Stimulated activated CD8-positive, alpha-beta memory T cell treated with anti-CD3 and anti-CD28 coated beads, Interleukin-7, amount 100 ng/mL, for 48 hours (primary cell): Measurements from ENCODE around the gene LAP3.
"Not testable (repeated sequence)": the region's sequence is repeated elsewhere in the genome, so short reads cannot be mapped to it uniquely, and the experiment has no call there.

ENCODE experiments used
- DNase-seq, 2 donors: peaks; one replicate each; pipeline ENCODE4 v3.0.0-alpha.2; 2020; ENCODE audit warnings: low read depth in 1 of 2; ENCODE audit errors: extremely low read depth in 1 of 2

The LAP3 gene

DNA sequence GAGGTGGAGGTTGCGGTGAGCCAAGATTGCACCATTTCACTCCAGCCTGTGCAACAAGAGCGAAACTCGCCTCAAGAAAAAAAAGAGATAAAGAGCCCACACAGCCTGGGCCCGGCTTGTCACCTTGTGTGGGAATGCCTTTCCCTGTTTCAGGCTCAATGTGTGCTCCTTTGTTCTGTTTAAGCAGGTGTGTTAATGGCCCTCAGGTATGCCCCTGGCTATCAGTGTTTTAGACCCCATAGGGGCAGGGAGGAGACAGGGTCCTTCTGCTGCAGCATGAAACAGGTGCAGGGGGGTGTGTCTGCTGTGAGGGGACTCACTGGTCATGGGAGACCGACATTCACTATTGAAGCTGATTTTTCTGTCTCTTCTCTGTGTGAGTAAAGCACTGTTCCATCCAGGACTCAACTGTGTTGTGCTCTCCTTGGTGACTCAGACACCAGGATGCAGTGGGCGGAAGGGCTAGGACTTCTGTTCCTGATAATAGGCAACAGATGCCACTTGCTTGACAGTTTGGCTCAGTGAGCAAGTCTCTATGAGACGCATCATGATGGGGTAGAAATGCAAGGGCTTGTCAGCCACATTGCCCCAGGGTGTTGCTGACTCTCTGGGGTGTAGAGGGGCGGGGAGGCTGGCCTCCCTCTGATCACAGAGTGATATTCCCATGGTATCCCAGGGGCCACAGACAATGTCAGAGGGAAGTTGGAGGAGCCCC, 15.6 kb upstream of the LAP3 start:
- DNase-seq, result no peak

DNA sequence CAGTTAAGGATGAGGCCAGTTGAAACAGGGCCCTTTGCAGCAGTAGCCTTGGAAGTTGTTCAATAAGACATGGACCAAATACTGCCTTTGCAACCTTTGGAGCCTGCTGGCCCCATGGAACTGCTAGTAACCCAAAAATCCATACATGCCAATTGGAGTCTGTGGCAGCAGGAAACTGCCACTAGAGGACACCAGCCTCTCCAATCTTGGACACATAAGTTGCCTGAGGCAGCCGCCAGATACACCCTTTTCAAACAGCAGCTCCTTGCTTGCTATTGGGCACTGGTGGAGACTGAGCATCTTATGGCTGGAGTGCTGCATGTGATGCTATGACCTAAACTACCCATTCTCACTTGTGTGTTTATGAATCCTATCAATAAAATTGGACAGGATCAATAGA, 14.8 kb upstream of the LAP3 start:
- DNase-seq, result no peak

DNA sequence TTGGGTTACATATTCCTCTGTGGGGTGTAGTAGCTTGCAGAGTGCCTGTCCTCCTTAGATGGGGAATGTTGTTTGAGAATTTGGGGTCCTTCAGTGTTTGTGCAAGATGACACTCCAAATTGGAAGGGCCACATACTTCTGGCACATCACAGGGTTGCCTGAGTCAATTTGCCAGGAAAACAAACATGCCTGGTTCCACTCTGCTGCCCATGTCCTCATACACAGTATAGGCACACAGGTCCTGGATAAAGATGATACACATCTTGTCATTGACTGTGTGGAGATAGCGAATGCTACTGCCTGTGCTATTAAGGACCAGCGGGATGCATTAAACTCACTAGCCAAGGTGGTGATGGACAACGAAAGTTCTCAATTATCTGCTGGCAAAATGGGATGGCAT, 11.2 kb upstream of the LAP3 start:
- DNase-seq, result no peak

DNA sequence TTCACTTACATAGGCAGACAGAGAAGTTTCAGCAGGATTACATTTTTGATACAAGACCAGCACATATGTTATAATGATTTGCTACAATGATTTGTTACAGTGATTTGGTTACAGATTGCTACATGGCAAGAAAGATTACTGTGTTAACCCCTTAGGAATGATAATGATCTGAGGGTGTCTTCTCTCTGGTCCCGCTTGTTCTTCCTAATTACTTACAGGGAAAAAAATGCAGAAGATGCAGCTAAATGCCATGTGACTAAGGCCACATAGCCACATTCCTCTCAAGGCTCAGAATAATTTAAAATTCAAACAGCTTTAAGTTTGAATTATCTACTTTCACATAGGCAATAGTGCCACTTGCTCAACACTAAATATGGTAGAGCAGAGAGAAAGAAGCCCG, 9.7 kb upstream of the LAP3 start:
- DNase-seq, result no peak

DNA sequence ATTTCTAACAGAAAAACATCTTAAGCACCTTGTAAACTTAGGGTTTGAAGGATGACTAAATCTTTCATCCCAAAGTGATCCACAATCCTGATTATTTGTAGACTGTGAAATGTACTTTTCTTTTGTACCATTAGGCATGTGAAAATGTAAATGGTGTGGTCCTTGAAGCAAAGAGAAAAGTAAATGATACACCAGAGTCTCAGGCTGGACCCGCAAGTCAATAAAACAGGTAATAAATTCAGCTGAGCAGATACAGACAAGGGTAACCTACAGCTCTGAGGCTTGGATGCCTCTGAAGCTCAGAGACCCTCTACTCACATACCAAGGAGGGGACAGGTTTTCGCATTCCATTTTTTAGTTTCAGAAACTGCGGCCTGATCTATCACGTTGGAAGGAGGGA, 2.8 kb upstream of the LAP3 start:
- DNase-seq, result no peak

DNA sequence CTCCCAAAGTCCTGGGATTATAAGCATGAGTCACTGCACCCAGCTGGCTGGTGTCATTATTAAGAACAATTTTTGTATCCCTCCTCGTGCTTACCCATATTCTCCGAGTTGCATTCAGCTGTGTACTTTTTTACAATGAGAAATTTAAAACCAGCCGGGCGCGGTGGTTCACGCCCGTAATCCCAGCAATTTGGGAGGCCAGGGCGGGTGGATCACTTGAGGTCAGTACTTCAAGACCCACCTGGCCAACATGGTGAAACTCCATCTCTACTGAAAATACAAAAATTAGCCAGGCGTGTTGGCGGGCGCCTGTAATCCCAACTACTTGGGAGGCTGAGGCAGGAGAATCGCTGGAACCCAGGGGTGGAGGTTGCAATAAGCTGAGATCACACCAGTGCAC, 1.8 kb upstream of the LAP3 start:
- DNase-seq, result not testable (repeated sequence)

DNA sequence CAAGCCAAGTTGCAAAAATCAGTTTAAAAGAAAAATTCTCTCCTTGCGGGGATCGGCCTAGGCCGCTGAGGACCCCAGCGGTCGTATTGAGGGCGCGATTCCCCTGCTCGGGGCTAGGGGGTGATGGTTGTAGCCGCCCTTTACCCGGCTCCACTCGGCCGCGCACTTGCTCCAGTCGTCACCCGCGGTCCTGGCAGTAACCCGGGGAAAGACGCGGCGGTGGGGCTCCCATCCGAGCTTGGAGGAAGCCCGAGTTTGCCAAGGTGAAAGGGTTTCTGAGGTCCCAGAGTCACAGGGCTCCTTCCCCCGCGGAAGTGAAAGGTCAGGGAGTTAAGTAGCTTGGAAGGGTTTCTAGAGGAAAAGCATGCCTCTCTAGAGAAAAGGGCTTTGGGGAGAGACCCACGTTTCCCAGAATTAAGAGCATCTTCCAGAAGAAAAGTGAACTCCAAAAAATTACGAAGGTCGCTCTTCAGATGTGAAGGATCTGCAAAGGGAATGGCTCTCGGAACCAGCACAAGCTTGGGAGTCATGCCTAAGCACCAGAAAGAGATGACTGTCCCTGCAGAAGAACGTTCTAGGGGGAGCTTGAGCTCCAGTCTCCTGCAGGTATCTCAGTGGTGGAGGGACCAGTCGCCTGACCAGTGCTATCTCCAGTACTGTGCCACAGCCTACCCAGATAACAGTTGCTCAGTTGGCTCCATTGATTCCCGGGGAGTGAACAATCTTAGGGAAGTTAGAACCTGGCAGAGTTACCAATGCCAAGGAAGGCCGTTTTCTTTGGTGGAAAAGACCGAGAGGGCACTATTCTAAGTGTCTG, 875 bp downstream of the LAP3 start:
- DNase-seq, result peak in 1 of 2 donors; percentile 7

DNA sequence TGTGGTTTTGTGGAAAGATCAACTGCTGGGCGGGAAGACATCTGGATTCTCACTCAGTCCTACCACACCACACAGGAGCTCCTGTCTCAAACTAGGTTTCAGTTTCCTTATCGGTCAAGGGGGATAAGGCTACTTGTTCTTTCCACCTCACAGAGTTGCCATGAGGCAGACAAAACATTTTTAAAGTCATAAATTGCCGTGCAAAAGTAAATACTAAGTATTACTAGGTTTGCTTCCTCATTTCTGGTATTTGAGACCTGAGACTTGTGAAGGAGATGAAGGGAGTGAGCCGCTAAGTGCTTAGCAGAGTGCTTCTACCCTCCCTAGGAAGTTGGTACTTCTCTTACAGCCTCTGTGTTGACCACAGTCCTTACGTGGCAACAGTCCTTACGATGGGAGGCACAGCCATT, 1.5 kb downstream of the LAP3 start:
- DNase-seq, result no peak

DNA sequence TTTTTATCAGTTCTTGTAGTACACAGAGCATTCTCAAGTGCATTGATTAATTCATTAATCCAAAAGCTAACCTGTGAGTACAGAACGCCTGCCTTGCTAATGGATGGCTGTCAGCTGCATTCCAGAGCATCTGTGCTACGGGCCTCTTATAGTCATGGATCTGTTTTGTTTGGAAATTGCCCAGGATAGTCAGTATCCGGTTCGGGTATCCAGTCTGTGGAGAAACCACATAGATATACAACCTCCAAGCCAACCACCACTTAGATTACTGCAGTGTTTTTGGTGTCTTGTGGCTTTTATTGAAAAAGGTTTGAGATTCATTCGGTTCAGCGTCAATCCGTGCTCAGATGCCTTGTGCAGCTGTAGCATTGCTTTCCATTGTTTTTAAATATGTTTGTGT, 4.0 kb downstream of the LAP3 start:
- no peak for DNase-seq

DNA sequence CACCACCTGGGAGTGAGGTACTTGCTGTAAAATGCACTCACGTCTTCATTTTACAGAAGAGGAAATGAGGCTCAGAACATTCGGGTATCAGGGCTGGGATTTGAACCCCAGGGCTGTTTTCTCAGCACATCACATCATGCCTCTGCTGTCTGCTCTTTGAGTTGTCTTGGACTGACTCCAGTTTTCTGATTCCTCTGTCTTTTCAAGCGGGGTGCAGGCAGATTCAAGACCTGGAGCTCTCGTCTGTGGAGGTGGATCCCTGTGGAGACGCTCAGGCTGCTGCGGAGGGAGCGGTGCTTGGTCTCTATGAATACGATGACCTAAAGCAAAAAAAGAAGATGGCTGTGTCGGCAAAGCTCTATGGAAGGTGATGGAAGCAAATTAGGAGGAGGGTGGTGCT, 6.3 kb downstream of the LAP3 start:
- no peak for DNase-seq

DNA sequence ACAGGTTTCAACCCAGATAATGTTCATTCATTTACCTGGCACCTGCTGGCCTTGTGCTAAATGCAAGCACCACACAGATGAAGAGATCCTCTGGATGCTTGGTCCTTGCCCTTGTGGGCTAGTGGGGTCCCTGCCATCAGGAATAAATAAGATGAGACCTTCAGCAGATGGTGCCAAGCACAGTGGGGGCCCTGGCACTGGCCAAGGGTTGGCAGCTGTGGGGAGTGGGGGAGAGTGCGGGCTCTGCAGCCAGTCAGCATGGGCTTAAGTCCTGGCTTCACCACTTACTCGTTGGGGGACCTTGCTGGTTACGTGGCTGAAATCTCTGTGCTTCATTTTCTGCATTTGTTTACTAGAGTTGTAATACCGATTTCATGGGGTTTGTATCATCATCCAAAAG, 6.9 kb downstream of the LAP3 start:
- no peak for DNase-seq

DNA sequence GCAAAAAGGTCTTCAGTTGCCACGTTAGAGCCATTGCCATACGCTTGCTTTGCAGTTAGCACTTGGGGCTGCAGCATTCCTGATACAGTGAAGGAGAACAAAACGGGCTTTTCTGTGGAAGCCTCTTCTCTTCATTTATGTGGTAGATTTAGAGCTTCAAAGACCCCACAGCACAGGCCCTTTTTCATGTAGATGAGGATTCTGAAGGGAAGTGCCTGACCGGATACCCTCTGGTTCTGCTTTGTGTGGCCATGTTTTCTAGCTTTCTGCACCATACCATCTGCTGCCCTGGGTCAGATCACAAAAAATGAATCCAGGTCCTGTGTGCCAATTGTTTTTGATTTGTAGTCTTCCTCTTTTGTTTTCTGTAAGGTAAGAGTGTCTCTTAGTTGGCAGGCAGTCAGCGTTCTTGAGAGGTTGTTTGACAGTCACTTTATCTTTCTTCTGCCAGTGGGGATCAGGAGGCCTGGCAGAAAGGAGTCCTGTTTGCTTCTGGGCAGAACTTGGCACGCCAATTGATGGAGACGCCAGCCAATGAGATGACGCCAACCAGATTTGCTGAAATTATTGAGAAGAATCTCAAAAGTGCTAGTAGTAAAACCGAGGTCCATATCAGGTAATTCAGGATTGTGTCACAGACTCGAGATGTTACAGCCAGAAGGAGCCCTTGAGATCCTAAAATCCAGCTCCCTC, 7.7 kb downstream of the LAP3 start:
- DNase-seq, result no peak

DNA sequence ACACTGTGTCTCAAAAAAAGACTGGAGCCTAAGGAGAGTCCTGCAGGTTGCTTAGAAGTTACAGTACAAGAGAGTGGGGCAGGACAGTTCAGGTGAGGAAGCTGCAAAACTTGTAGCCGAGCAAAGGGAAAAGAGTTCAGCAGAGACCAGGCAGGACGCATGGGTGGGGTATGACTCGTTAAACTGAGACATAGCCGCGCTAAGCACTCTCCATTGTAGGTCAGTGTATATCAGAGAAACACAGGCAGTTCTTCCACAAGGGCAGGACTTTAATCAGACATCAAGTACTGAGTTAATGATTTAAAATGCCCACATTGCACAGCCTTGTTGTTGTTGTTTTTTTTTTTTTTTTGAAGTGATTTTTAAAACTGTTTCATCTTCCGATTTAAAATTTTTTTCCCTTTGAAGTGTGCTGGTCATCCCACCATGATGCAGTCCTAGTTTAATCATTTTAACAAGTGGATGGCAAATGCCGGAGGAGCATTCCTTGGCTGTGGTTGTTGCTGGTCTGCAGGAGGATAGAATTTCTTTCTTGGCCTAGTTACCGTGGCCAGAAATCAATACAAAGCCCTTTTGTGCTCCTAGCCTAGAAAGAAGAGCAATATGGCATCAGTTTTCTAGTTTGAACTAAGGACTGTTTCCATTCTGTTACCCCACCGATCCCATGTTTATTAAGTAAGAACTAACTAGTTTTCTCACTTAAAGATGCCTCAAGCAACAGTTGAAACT, 10.3 kb downstream of the LAP3 start:
- DNase-seq, result no peak

DNA sequence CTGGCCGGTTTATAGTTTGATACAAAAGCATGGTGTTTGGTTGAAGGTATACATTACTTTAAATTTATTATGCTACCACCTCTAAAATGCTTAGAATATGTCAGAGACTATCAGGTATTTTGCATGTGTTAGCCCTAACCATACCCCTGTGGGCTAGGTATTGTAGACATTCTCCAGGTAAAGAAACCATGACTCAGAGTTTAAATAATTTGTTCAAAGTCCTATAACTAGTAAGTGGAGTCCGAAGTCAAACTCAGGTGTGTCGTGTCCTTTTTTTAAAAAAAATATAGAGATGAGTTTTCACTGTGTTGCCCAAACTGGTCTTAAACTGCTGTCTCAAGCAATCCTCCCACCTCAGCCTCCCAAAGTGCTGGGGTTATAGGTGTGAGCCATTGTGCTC, 12.4 kb downstream of the LAP3 start:
- DNase-seq, result no peak

DNA sequence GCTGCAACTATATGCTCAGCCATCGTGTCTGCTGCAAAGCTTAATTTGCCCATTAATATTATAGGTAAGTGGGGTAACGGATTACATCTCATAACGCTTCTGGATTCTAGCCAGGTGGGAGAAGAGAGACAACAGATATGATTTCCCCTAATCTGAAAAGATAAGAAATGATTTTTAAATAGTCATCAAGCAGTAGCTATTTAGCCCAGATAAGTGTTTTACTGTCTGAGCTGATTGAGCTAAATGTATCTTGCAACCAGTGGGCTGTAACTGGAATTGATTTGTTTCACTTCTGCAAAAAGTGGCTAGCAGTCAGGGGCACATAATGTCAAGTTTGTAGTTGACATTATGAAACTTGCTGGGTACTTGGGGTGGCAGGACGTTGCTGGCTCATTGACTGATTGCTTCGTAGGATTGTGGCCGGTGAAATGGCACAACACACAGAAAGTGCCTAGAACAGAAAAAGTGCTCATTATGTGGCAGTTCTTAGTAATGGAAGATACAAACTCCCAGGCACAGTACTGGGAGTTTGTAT, 18.5 kb downstream of the LAP3 start:
- no peak for DNase-seq

DNA sequence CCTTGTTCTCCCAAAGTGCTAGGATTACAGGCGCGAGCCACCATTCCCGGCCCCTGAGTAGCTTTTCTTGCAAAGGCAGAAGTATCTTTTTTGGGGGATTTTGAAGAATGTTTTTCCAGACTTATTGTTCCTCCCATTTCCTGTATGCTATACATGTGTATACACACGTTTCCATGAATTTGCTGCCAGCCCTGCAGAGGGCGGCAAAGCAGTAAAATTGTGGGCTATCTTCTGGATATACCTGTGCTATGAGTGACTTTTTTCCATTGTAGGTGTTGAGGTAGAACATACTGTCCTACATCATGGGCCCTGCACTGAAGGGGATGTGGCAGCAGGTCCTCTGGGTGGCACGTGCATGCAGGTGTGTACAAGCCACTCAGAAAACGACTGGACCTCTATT, 20.5 kb downstream of the LAP3 start:
- DNase-seq, result no peak

DNA sequence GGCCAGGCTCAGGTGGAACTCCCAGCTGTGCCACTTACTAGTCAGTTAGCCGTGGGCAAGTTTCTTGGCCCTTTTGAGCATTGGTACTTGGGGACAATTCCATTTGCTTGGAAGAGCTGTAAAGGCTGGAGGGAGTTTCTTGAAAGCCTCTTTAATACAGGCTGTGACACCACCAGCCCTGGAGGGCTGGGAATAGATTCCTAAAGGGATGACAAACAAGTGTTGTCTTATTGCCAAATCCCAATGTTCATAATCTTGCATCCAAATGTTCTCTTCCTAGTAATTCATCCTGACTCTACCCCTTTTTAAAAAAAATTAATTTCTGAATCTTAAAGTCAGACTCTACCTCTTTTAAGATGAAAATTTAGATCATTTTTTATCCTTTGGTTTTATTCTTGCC, 22.8 kb downstream of the LAP3 start:
- DNase-seq, result no peak

DNA sequence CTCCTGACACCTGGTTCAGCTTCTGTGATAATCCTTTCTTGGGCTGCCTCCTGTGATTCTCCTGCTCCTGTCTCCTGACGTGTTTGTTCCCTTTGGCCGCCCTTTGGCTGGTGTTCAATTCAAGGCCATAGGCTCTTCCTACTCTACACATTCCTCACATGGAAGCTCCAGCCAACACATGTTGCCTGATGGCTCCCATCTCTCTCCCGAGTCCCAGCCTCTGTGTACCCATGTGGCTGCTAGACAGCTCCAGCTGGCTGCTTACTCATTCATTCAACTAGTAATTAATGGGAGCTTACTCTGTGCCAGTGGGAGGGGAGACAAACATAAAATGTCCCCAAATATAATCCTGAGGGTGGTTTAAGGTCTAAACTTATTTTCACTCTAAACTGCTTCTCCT, 28.2 kb downstream of the LAP3 start:
- no peak for DNase-seq

DNA sequence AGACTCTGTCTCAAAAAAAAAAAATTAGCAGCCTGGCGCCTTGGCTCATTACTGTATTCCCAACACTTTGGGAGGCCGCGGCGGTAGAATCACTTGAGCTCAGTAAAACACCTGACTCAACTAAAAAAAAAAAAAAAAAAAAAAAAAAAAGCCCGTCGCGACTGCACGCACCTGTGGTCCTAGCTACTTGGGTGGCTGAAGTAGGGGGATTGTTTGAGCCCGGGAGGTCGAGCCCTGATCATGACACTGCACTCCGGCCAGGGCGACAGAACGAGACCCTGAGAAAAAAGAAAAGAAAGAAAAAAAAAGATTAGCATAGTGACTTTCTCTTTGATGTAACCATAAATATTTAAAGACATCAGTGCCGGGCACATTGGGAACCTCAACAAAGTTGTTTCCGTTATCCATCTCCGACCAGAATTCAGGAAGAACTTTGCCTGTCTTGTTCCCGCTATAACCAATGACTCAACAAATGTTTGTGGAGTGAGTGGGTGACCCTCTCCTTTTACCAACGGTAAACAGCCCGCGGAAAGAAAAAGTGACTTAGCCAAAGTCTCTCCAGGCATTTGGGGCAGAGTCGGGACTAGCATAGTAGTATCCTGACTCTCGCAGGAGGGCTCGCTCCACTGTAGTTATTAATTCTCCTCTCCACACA, 36.9 kb downstream of the LAP3 start:
- no peak for DNase-seq
